ENCODE data around the gene KIZ. TPM values are rescaled to one million over a fixed set of nuclear protein-coding genes. Genes with fewer than 3 reads are reported as not detected.
A peak's percentile ranks its signal among the peaks of the same experiment; 100 is the strongest.

KIZ gene
- total and polyA plus RNA-seq, 11 donors = 8.8 to 31.2 (median 23.6) TPM

- Histone ChIP-seq H3K36me3 (peaks cover 0 to 38% (median 9%) of the 10 kb centered on the region in 9 donors), H3K4me3 (no peak overlapping the region), H3K27me3 (no peaks in the 10 kb centered on the region), H3K9me3 (no peaks in the 10 kb centered on the region), H3K4me1 (no peaks in the 10 kb centered on the region), H3K27ac (no peak overlapping the region)
- 76 to 85% (median 80%) methylated on average over 1 of the region's 1 CpG for WGBS, 4 donors
- DNase-seq (no peak), ATAC-seq (no peak)
- no peak for TF ChIP-seq CTCF (IDR thresholded peaks at IDR 0.05)
- intact Hi-C loops (cut with DNase I) = no loop called here
These were observed 21.7 kb downstream of the KIZ start for GRCh38 chr20:21147593-21147992.

- H3K36me3 ChIP-seq = peaks cover 0 to 36% (median 9%) of the 10 kb centered on the region in 9 donors
- peak overlapping the region in 1 of 12 donors; percentile 28 for H3K27ac ChIP-seq
- no peaks in the 10 kb centered on the region for H3K4me1 ChIP-seq
- H3K27me3 ChIP-seq = no peaks in the 10 kb centered on the region
- ATAC-seq (no peak), DNase-seq (no peak)
- 87 to 90% (median 87%) methylated on average over 9 of the region's 9 CpGs for WGBS, 4 donors
- no peak for TF ChIP-seq POLR2A (IDR thresholded peaks at IDR 0.05)
- intact Hi-C loops (cut with DNase I) = no loop called here
- no peaks in the 10 kb centered on the region for H3K9me3 ChIP-seq
- no peak overlapping the region for H3K4me3 ChIP-seq
These were observed 23.5 kb downstream of the KIZ start for GRCh38 chr20:21149344-21149743.

- Histone ChIP-seq H3K9me3 (no peaks in the 10 kb centered on the region), H3K4me1 (no peaks in the 10 kb centered on the region), H3K27me3 (no peaks in the 10 kb centered on the region), H3K27ac (peak overlapping the region in 1 of 12 donors; percentile 15), H3K4me3 (no peak overlapping the region), H3K36me3 (peaks cover 0 to 21% (median 4%) of the 10 kb centered on the region in 9 donors)
- intact Hi-C loops (cut with DNase I) = no loop called here
- DNase-seq (no peak), ATAC-seq (peak in 2 of 4 donors; percentile 55 to 72)
- TF ChIP-seq POLR2A (IDR thresholded peaks at IDR 0.05) (no peak), CTCF (IDR thresholded peaks at IDR 0.05) (no peak)
- 87 to 94% (median 91%) methylated on average over 5 of the region's 5 CpGs for WGBS, 4 donors
These were observed 25.9 kb downstream of the KIZ start for GRCh38 chr20:21151791-21152190.

GRCh38 chr20:21154692-21155091, 28.8 kb downstream of the KIZ start:
- peaks cover 0 to 9% (median 0%) of the 10 kb centered on the region in 9 donors for H3K36me3 ChIP-seq
- H3K9me3 ChIP-seq = no peaks in the 10 kb centered on the region
- H3K27me3 ChIP-seq = no peaks in the 10 kb centered on the region
- 46 to 91% (median 66%) methylated on average over 2 of the region's 2 CpGs for WGBS, 4 donors
- H3K4me1 ChIP-seq = no peaks in the 10 kb centered on the region
- H3K27ac ChIP-seq = peak overlapping the region in 1 of 12 donors; percentile 86
- ATAC-seq (no peak), DNase-seq (no peak)
- TF ChIP-seq CTCF (IDR thresholded peaks at IDR 0.05) (no peak), POLR2A (IDR thresholded peaks at IDR 0.05) (no peak)
- H3K4me3 ChIP-seq = no peak overlapping the region
- intact Hi-C loops (cut with DNase I) = no loop called here

- Histone ChIP-seq H3K4me3 (no peak overlapping the region), H3K27ac (peak overlapping the region in 1 of 12 donors; percentile 86), H3K9me3 (no peaks in the 10 kb centered on the region), H3K27me3 (no peaks in the 10 kb centered on the region), H3K36me3 (peaks cover 0 to 13% (median 0%) of the 10 kb centered on the region in 9 donors), H3K4me1 (no peaks in the 10 kb centered on the region)
- TF ChIP-seq POLR2A (IDR thresholded peaks at IDR 0.05) (no peak), CTCF (IDR thresholded peaks at IDR 0.05) (no peak)
- ATAC-seq = no peak
- intact Hi-C loops (cut with DNase I) = no loop called here
- DNase-seq = no peak
- WGBS, 4 donors = 96 to 99% (median 98%) methylated on average over 5 of the region's 5 CpGs
These were observed 29.4 kb downstream of the KIZ start for GRCh38 chr20:21155268-21155667.

Measured in heart left ventricle (tissue), 16 donors.